OCI-LY1 (cell line): ENCODE measurements around the gene CMIP.

Experiments
- CTCF ChIP-seq: fragments of 200-600 bp; sonication (generic), shearing (Covaris generic); IDR thresholded peaks from 2 replicates; pipeline ENCODE4 v1.5.1; 2017; ENCODE audit warnings: mild to moderate bottlenecking, antibody characterized with exemption, low read length, moderate library complexity, mixed read lengths
- EZH2 ChIP-seq: fragments of 200-600 bp; sonication (generic), shearing (Covaris generic); IDR thresholded peaks from 2 replicates; pipeline ENCODE4 v1.8.0; 2017; ENCODE audit warnings: borderline replicate concordance, mixed run types, mild to moderate bottlenecking, antibody characterized with exemption, low read length, moderate library complexity, mixed read lengths

GRCh38 chr16:81602792-81603191 is 158.2 kb downstream of the CMIP start:
- no peak for TF ChIP-seq CTCF
- no peak for TF ChIP-seq EZH2
